Stimulated activated CD4-positive, alpha-beta T cell treated with anti-CD3 and anti-CD28 coated beads, Interleukin-15, amount 100 ng/mL, for 48 hours (primary cell): ENCODE data around the gene PDZRN3.

Source experiments
- DNase-seq, 2 donors: peaks; one replicate each; pipeline ENCODE4 v3.0.0-alpha.2; 2020; ENCODE audit warnings: low read depth in 2 of 2

PDZRN3 gene

DNA sequence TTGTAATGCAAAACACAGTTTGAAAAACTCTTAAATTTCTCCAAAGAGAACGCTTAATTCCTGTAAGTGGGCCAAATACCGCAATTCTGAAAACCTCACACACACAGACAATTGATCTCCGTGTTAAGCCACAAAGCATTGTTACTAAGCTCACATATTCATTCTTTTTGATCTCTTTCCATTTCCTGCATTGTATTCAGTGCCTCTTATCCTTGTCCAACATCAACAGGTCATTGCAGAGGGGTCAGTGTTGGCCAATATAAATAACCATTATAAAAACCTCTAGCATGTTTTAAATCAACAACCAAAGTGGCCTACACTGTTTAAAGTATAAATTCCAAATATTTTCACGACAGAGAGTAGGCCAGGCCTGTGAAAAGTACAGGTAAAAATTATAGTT lies 171.1 kb downstream of the PDZRN3 start:
- no peak for DNase-seq

DNA sequence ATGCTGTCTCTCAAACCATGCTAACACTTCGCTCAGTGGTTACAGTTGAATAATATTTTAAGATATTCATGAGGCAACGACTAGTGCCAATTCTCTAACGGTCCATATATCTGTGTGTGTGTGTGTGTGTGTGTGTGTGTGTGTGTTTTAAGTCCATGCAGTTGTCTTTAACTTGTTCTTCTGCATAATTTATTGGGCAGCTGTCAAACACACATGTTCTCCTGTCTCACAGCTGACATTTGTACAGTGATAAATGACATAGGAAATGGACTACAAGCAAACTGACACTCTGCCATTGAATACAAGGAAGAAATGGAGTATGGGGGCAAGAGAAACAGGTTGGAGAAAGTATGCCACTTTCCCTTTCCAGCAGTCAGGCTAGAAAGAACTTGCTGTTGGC lies 172.0 kb downstream of the PDZRN3 start:
- DNase-seq, result no peak

- DNase-seq, result no peak
These were observed 173.3 kb downstream of the PDZRN3 start for GRCh38 chr3:73451301-73451944.

DNA sequence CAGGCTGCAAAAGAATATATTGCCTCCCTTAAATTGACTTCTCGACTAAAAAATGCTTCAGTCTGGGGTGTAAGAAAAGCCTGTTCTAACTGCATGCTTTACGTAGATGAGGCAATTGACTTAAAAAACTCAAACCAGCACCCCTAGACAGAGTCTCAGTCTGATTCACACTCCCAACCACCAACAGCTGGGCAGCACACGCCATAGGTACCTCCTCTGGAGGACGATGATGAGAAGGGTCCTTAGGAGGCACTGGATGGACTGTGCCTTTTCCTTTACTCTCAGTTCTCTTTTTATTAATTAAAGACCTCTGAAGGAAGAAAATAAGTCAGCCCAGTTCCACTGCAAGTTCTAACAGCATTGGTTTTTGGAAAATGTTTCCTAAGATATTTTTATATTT lies 175.0 kb downstream of the PDZRN3 start:
- DNase-seq, result no peak

GRCh38 chr3:73448761-73449301 lies 175.9 kb downstream of the PDZRN3 start:
- no peak for DNase-seq

- no peak for DNase-seq
These were observed 176.7 kb downstream of the PDZRN3 start for GRCh38 chr3:73448041-73448440.

GRCh38 chr3:73447111-73447510 lies 177.6 kb downstream of the PDZRN3 start:
- no peak for DNase-seq

GRCh38 chr3:73446467-73447110 lies 178.2 kb downstream of the PDZRN3 start:
- DNase-seq, result no peak

DNA sequence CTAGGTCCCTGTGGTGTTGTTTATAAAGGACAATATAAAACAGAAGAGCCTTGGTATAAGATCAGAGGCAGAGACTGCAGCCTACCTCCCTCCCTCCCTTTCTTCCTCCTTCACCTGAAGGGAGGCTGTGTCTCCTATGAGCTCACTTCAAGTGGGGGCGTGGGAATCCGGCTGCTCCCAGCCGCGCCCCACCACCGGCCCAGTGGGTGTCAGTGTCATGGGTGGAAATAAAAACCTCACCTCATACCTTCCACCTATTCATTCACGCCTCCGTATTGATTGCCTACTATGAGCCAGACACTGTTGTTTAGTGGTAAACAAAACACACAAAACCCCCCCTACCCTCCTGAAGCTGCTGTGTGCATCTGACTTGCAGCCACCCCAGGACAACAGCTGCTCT lies 181.9 kb downstream of the PDZRN3 start:
- DNase-seq, result no peak

GRCh38 chr3:73442152-73442551 lies 182.6 kb downstream of the PDZRN3 start:
- no peak for DNase-seq

- DNase-seq, result no peak
These were observed 186.9 kb downstream of the PDZRN3 start for GRCh38 chr3:73437828-73438227.

DNA sequence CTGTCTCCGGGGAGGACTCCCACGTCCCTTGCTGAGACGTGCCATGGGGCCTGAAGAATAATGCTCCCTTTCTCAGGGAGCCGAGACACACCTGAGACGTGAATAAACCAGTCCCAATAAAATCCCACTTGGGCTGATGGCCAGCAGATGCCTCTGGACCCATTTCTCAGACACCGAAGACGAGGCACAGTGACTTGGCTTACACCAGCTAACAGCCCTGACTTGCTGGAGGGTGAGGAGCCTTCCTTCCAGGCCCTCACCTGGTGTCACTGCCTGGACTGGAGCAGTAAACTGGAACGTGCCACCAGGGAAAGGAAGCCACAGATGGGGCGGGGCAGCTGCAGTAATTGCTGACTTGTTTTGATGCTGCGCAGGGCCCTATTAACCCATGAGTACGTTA lies 189.7 kb downstream of the PDZRN3 start:
- DNase-seq, result no peak

DNA sequence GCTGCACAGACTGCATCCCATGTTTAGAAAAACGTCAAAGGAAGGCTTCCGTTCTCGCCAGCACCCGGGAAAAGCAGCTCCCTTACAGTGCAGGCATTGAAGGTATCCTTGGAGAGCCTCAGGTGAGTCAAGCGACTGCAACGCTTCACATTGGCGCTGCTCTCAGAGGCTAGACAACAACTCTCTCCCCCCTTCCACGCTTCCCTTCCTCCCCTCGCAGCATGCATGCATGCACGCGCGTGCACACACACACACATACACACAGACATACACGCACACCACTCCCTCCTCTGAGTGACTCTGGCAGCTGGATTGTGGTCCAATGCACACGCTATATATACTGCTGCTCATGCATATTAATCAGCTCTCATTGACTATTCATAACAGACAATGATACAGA lies 191.1 kb downstream of the PDZRN3 start:
- DNase-seq, result no peak

DNA sequence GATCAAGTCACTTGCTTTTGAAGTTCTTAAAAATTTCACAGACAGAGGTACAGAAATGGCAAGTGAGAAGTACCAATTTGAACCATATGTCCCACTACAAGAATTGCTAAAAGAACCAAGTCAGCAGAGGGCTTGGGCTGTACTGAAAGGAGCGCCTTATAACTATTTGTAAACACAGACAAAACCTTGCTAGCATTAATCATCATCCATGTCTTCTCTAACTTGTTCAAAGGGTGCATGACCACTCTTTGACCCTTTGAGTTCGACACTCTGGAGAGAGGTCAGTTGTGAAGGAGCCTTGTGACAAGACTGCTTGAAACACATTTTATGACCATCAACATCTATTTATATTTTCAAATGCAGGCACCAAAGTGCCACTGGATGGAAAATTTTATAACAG lies 191.7 kb downstream of the PDZRN3 start:
- no peak for DNase-seq

- DNase-seq, result no peak
These were observed 192.1 kb downstream of the PDZRN3 start for GRCh38 chr3:73432706-73433032.

- no peak for DNase-seq
These were observed 192.6 kb downstream of the PDZRN3 start for GRCh38 chr3:73432023-73432705.

GRCh38 chr3:73431183-73431900 lies 193.4 kb downstream of the PDZRN3 start:
- DNase-seq, result no peak

DNA sequence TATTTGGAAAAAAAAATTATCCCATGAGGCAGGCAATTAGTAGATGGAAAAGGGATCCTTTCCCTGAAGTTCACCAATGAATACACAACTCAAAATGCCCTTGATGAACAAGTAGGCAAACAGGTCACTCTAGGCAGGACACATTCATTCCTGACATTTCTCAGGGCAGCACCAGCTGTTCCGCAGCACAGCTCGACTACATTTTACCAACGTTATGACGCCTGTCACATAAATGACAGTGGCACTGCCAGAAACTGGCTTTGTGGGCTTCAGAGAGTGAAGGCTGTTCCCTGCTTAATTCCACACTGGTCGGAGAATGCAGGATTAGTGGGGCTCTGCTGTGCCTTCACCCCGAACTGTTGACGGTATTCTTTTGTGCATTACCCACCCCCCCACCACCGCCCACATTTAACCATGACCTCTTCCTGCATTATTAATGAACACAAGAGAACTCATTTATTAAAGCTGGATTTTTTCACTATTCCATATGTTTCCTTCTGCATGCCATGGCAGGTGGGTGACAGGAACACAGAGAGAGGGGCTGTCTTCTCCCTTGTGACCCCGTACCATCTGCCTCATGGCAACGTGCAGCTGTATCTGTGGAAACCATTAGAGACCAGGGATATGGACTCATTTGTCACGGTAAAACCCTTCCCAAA lies 197.6 kb downstream of the PDZRN3 start:
- DNase-seq, result no peak

DNA sequence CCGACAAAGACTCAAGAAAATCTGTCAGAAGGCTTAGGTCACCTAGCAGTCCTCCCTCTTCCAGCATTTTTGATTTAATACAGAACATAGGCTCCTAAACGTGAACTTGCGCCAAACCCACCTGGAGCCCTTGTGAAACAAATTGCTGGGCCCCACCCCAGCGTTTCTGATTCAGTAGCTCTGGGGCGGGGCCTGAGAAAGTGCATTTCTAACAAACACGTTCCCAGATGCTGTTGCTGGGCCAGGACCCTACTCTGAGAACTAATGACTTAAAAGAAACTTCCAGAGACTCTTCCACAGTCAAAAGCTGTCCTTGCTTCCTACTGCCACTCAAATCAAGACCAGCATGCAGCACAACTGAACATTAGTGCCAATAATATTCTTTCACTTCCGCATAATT lies 198.1 kb downstream of the PDZRN3 start:
- DNase-seq, result no peak

DNA sequence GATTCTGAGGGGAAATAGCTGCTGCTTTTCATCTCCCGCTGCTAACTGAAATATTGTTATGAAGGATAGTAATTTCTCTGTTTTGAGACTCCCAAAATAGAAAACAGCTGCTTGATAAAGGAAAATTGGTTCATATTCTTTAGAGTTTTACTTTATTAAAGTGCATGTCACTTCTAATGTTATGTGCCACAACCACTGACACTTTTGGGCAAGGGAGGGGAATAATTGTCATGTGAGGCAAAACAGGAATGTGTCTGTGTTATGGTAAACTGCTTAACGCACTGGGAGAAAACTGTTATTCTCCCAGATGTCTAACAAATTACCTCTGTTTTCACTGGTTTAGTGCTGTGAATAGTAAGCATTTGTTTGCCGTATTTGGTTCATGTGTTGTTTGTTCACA lies 201.6 kb downstream of the PDZRN3 start:
- no peak for DNase-seq

- DNase-seq, result no peak
These were observed 202.2 kb downstream of the PDZRN3 start for GRCh38 chr3:73422571-73422970.

- DNase-seq, result no peak
These were observed 204.8 kb downstream of the PDZRN3 start for GRCh38 chr3:73419942-73420341.
